Activated T-cell treated with anti-CD3 and anti-CD28 coated beads, Interleukin-2, amount 50 U/mL, for 24 hours (primary cell): ENCODE results near the gene POF1B.
A peak's percentile ranks its signal among the peaks of the same experiment; 100 is the strongest.
"Not testable (repeated sequence)": the region's sequence is repeated elsewhere in the genome, so short reads cannot be mapped to it uniquely, and the experiment has no call there.

Source experiments
- DNase-seq: peaks from one replicate; pipeline ENCODE4 v3.0.0-alpha.2; 2020
- H3K27ac Mint-ChIP-seq: 2 replicates; pipeline ENCODE4 v1.8.0; 2020; ENCODE audit warnings: mild to moderate bottlenecking, mixed read lengths
- H3K27me3 Mint-ChIP-seq: 2 replicates; pipeline ENCODE4 v1.8.0; 2020; ENCODE audit warnings: mixed read lengths
- H3K36me3 Mint-ChIP-seq: 2 replicates; pipeline ENCODE4 v1.8.0; 2020; ENCODE audit warnings: low read depth, mixed read lengths
- H3K4me1 Mint-ChIP-seq: 2 replicates; pipeline ENCODE4 v1.8.0; 2020; ENCODE audit warnings: low read depth, mixed read lengths
- H3K4me3 Mint-ChIP-seq: 2 replicates; pipeline ENCODE4 v1.8.0; 2020; ENCODE audit warnings: mild to moderate bottlenecking, moderate library complexity, mixed read lengths
- H3K9me3 Mint-ChIP-seq: 2 replicates; pipeline ENCODE4 v1.8.0; 2020; ENCODE audit warnings: mixed read lengths

POF1B gene

GRCh38 chrX:85309717-85310116 is 69.7 kb downstream of the POF1B start:
- Mint-ChIP-seq H3K9me3 (peaks cover 5% of the 10 kb centered on the region), H3K36me3 (no peaks in the 10 kb centered on the region), H3K27me3 (peaks cover 32% of the 10 kb centered on the region), H3K4me3 (no peak overlapping the region), H3K27ac (no peak overlapping the region), H3K4me1 (no peaks in the 10 kb centered on the region)
- DNase-seq: no peak

DNA sequence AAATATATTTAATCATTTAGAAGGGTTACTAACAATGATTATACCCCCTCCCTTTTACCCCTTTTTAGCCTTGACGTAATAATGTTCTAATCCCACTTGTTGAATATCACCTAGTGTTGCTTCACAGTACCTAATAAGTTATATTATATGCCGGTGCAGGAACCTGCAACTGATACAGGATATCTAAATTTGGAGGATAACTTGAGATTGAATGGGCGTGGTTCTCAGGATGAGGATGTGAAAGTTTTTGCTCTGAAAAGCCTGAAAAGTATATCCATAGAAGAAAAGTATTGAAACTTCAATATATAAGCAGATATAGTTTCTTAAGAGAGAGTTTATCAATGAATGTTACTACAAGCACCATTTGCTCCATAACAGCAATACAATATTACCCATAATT is 75.9 kb downstream of the POF1B start:
- no peak for DNase-seq
- H3K27me3 Mint-ChIP-seq: peaks cover 26% of the 10 kb centered on the region
- no peaks in the 10 kb centered on the region for H3K4me1 Mint-ChIP-seq
- H3K4me3 Mint-ChIP-seq: no peak overlapping the region
- H3K9me3 Mint-ChIP-seq: no peaks in the 10 kb centered on the region
- no peaks in the 10 kb centered on the region for H3K36me3 Mint-ChIP-seq
- no peak overlapping the region for H3K27ac Mint-ChIP-seq

- Mint-ChIP-seq H3K27me3 (peaks cover 9% of the 10 kb centered on the region), H3K4me1 (no peaks in the 10 kb centered on the region), H3K9me3 (peaks cover 9% of the 10 kb centered on the region), H3K27ac (no peak overlapping the region), H3K4me3 (no peak overlapping the region), H3K36me3 (no peaks in the 10 kb centered on the region)
- DNase-seq: no peak
These were observed 90.3 kb downstream of the POF1B start for GRCh38 chrX:85288992-85289723.

DNA sequence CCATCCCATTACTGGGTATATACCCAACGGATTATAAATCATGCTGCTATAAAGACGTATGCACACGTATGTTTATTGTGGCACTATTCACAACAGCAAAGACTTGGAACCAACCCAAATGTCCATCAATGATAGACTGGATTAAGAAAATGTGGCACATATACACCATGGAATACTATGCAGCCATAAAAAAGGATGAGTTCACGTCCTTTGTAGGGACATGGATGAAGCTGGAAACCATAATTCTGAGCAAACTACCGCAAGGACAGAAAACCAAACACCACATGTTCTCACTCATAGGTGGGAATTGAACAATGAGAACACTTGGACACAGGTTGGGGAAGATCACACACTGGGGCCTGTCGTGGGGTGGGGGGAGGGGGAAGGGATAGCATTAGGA is 94.2 kb downstream of the POF1B start:
- not testable (repeated sequence) for H3K4me3 Mint-ChIP-seq, H3K27ac Mint-ChIP-seq, H3K4me1 Mint-ChIP-seq, H3K9me3 Mint-ChIP-seq, DNase-seq, H3K36me3 Mint-ChIP-seq
- peaks cover 12% of the 10 kb centered on the region for H3K27me3 Mint-ChIP-seq

DNA sequence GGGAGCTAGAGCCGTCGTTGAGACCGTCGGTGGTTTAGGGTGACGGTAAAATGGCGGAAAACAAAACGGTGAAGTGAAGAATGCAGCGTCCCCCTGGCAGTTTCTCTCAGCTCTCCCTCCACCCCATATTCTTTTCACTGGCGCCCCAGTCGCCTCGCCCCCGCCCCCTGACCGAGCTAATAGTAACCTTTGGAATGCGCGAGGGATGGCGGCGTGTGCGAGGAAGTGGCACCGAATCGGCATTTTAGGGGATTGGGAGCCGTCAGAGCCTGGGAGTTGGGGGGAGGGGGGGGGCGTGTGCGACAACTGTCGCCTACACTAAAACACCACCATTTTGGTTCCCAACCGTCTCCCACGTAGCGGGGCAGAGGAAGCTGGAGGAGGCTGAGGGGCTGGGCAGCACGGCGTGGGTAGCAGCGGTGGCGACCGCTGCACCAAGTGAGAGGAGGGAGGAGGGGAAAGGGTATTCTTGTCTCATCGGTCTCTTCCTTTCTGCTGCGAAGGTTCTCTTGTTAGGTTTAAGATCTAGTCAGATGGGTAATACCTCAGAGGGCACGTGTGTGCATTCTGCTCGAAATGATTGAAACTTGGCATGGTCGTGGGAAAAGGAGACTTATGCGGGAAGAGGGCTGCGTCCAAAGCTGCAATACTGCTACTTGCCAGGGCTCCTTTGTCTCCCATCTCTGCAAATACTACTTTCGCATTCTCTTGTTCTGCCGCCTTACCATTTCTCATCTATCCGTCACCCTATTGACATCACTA is 134.8 kb downstream of the POF1B start:
- Mint-ChIP-seq H3K36me3 (peaks cover 3% of the 10 kb centered on the region), H3K27me3 (peaks cover 50% of the 10 kb centered on the region), H3K9me3 (no peaks in the 10 kb centered on the region), H3K4me1 (peaks cover 13% of the 10 kb centered on the region), H3K27ac (peak overlapping the region; percentile 63), H3K4me3 (peak overlapping the region; percentile 81)
- DNase-seq: peak; percentile 31

DNA sequence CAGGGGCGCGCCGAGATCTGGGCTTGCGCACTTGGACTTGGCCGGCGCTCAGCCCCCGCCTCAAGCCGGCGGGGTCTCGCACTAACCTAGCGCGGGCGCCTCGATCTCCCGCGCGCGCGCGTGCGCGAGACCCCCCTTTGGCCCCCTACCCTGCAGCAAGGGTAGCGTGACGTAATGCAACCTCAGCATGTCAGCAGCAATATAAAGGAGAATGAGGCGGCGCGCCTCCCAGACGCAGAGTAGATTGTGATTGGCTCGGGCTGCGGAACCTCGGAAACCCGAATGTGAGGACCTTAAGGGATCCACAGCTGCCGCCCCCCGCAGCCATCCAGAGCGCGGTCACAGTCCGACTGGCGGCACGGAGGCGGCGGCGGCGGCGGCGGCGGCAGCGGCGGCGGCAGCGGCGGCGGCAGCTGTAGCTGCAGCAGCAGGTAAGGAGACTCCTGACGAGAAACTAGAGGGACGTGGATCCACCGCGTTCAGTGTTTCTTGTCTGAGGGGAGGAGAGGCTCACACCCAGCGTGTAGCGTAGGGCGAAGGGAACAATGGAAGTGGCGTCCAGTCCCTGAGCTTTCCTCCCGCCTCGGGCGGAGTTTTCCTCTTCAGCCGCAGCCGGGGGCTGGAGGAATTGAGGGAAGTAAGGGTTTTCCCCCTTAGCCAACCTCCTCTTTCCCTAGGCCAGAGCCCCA is 135.6 kb downstream of the POF1B start, which contains the start of the genes SATL1 and ZNF711:
SATL1 (minus strand) TSS at position 19 of the 689 bp plus-strand sequence. CDS start 134,811 bp downstream, outside the sequence.
ZNF711 (plus strand) TSS at position 231 of the 689 bp plus-strand sequence. CDS start 3,582 bp downstream, outside the sequence.
- Mint-ChIP-seq H3K27me3 (peaks cover 49% of the 10 kb centered on the region), H3K36me3 (peaks cover 3% of the 10 kb centered on the region), H3K27ac (peak within 1 kb of the TSS; percentile 63), H3K4me3 (peak within 1 kb of the TSS; percentile 81), H3K4me1 (peaks cover 13% of the 10 kb centered on the region), H3K9me3 (no peaks in the 10 kb centered on the region)
- peak; percentile 41 for DNase-seq

DNA sequence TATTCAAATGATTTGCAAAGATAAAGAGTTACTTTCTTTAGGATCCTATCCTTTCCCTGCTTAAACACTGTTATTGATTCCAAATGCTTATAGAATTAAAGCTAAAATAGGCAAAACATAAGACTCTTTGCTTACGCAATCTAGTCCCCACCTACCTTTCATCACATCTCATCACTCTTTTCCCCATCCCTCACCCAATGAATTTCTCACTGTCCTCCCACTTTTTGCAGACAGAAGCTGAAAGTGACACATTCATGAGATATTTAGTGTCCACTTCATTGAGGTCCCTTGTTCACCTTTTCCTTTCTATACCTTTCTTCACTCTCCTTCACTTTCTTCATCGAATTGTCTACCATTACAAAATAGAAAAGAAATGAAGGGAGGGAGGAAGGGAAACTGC is 136.3 kb downstream of the POF1B start:
- H3K27ac Mint-ChIP-seq: no peak overlapping the region
- peaks cover 42% of the 10 kb centered on the region for H3K27me3 Mint-ChIP-seq
- no peaks in the 10 kb centered on the region for H3K9me3 Mint-ChIP-seq
- DNase-seq: no peak
- H3K4me3 Mint-ChIP-seq: peak overlapping the region; percentile 51
- peaks cover 3% of the 10 kb centered on the region for H3K36me3 Mint-ChIP-seq
- H3K4me1 Mint-ChIP-seq: peaks cover 13% of the 10 kb centered on the region
